HG02981 (cell line): ENCODE measurements around the gene RPS6KA2.
"Not testable (repeated sequence)": the region's sequence is repeated elsewhere in the genome, so short reads cannot be mapped to it uniquely, and the experiment has no call there.

Source experiments
- ATAC-seq: cut with Tn5 transposase; IDR thresholded peaks from one replicate; pipeline ENCODE4 v1.9.1; 2021; ENCODE audit warnings: mild to moderate bottlenecking, moderate library complexity; ENCODE audit not compliant: unreplicated experiment

Gene RPS6KA2

DNA sequence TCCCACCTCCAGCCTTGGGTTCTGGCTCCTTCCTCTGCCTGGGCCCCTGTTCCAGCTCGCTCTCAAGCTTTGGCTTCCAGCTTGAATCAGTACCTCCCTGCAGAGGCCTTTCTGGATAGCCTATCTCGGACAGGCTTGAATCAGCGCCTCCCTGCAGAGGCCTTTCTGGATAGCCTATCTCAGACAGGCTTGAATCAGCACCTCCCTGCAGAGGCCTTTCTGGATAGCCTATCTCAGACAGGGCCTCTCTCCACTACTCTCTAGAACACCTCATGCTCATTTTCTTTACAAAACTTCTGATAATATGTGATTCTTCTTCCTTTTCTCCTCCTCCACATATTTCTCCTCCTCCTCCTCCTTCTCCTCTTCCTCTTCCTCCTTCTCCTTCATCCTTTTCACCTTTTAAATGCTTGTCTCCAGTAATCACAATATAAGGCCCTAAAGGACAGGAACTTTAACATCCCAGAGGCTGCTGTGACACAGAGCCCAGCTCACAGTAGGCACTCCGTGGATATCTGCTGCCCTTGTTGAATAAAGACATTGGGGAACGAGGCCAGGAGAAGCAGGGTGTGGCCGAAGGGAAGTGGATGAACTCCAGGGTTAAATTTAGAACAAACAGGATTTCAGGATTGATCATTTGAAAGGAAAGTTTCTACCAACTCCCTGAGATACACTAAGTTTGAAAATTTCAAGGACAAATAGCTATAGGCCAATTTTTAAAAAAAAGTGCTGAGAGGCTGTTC lies 9.3 kb upstream of the RPS6KA2 start:
- ATAC-seq = no peak

DNA sequence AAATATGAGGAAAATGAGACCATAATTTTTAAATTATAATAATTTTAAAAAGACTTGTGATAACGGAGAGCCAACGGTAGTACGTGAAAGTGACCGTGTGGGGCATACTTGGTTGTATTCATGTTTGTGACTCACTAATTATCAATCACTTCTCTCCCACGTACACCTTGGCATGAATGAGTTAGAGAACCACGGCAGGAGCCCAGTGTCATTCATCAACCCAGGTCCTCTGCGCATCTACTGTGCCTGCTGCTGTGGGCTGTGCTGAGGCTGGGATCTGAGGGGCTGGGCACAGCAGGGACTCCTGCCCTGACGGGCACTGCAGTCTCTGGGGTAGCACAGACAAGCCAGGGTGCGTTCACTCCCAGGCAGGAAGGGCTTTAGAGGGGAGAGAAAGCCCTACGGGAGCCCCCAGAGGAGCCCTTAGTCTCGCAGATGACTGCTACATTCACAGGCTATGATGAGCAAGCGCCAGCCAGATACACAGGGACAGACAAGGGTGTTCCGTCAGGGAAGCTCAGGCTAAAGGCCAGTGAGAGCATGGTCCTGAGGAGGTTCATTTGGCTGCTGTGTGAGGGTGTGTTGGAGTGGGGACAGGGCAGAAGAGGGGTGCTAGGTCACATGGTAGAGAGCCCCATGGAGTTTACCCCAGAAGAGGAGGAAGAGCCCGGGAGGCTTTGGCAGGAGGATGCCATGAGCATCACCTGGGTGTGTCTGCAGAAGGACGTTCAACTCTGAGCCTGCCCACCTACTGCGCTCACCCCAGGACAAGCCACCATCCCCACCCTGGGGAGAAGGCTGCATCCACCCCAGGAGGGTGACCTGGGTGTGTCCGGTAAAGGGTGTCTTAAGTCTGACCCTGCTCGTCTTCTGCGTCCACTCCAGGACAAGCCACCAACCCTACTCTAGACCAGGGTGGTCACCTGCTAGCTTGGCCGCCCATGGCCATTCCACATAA lies 8.2 kb upstream of the RPS6KA2 start:
- no peak for ATAC-seq

DNA sequence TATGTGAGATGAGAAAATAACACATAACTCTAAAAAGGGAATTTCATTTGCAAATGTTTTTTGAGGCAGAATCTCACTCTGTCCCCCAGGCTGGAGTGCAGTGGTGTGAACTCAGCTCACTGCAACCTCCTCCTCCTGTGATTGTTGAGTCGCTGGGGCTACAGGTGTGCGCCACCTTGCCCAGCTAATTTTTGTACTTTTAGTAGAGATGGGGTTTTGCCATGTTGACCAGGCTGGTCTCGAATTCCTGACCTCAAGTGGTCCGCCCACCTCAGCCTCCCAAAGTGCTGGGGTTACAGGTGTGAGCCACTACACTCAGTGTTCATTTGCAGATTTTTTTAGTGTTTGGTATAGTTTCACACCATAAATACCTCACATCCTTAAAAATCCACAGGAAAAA lies 7.5 kb upstream of the RPS6KA2 start:
- ATAC-seq = not testable (repeated sequence)

DNA sequence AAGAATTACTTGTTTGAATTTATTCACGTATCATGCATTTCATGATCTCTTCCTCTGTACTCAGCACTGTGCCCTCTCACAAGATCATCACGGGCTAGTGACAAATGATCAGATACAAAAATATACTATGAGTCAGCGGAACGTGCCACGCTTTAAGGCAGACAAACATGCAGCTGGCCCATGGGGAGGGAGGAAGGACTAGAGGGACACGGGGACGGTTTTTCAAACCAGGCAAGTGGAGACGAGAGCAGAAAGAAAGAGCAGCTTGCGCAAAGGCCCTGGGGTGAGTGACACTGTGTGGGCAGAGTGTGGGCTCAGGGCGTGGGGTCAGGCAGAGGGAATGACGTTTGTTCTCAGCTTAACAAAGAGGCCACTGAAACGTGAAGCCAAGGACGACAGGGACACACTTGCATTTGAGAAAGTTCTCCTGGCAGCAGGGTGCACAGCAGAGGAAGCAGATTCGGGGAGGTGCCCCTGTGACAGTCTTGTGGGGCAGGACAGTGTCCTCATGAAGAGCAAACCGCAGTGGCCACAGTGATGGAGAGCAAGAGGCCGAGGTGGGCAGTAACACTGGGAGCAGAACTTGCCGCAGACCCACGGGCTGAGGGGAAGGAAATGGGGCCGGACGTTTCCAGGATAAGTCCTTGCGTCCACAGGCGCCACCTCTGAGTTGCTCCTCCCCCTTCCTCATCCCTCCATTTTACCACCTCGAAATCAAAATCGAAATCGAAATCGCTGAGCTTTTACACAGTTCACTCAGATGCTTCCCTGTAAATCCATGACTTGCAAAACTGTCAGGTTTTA lies 6.9 kb upstream of the RPS6KA2 start:
- no peak for ATAC-seq

DNA sequence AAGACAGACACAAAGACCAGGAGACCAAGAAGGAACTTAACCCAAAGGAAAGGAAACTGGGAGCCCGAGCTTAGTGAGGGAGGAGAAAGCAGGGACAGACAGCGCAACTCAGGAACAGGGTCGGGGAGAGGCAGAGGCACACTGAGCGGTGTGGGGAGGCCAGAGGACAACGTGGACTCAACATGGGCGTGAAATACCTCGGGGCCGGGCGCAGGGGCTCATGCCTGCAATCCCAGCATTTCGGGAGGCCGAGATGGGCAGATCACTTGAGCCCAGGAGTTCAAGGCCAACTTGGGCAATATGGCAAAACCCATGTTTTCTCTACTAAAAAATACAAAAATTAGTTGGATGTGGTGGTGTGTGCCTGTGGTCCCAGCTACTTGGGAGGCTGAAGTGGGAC lies 5.7 kb upstream of the RPS6KA2 start:
- ATAC-seq = no peak

DNA sequence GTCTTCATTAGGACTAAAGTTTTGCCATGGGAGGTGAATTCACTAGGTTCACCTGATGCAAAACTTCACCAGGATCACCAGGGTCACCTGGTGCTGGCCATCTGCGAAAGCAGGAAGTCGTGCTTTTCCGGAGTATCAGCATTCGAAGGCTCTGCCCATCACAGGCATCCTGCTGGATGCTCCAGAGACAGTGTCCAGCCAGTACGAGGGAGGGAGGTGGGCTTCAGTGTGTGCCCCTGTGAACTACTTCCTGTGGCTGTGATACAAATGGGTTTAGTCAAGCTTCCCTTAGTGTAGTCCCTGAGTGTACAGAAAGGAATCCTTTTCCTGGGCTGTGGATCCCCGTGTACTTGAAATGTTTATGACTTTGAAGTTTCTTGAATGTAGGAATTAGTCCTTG lies 3.4 kb upstream of the RPS6KA2 start:
- ATAC-seq = no peak

DNA sequence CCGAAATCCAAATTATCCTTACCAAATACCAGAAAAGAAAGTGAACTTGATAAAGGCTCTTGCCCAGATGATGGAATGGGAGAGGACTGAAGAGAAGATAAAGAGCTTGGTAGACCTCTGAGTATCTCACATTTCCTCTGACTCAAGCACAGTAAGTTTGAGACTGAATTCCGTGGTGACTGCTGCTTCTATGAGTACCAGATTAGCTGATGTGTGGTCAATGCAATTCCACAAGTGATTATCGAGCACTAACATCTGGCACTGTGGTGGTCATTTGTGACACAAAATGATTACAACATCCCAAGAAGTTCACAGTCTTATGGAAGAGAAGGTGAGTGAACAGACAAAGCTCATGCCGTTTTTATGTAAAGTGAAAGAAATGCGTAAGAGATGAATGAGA lies 2.6 kb upstream of the RPS6KA2 start:
- ATAC-seq = no peak

DNA sequence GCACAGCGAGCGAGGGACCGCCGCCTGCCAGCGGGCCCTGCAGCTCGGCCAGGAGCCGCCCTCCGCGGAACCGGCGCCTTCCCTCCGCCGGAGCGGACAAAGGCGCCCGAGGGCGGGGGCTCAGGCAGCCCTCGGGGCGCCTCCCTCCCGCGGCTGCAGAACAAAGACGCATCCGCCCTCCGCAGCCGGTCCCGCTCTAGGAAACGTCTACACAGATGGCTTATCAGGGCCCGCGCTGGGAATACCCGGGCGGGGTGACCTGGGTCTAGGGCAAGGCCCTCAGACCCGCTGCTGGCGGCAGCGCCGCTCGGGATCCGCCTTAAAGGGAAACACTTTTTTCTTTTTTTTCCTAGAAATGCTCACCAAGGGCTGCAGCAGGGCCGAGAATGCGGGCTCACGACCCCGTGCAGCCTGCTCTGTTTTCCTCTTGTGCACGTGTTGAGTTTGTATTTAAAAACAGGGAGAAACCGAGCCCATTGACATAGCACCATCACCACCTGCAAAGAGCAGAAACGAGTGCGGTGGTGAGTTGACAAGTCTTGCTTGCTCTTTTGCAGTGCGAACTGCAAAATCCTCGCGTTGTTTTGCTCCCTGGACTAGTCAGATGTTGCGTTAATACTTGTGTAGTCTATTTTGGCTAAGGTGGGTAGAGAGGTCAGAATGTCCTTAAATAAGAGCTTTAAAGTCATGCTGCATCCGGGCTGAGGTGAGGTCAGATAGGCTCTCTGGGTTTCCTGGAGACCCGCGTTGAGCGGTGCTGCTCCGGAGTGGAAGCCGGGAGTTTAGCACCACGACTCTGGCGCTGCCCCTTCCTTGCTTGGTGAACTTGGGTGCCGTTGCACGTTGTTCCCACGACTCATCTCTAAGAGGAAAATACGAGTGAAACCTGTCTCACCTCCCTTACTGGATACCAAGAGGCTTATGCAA lies 1.1 kb upstream of the RPS6KA2 start:
- ATAC-seq = peak; percentile 22

DNA sequence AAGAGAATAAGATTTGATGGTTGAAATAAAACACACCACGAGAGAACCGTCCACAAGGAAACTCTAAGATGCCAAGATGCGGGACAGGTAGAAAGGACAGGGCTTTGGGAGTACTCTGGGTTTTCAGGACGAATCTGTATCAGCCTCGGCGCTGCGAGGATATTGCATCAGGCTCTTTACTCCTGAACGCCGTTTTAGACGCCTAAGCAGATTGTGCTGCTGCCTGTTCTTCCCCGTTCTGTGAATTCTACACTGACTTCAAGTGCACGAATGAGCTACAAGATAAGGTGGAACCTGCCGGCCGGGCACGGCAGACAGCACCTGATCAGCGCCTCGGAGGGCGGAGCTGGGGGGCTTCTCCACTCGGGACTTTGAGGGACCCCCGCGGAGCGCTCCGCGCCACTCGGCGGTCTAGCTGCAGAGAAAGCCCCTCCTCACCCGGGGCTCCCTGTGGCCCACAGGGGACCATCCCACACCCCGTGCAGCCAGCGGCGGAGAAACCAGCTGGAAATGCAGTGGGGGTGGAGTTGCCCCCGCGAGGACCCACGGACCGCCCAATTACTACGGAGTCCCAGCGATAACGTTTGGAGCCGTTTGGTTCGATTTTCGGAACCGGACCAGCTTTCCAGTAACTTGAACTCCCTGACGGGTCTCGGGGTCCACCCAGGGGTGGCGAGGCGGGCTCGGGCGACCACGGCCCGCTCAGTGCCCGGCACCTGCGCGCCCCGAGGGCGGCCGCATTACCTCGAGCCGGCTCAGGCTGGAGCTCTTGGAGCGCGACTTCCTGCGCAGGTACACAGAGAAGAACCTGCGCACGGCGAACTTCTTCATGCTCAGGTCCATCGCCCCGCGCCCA lies 646 bp downstream of the RPS6KA2 start:
- ATAC-seq = peak; percentile 2

DNA sequence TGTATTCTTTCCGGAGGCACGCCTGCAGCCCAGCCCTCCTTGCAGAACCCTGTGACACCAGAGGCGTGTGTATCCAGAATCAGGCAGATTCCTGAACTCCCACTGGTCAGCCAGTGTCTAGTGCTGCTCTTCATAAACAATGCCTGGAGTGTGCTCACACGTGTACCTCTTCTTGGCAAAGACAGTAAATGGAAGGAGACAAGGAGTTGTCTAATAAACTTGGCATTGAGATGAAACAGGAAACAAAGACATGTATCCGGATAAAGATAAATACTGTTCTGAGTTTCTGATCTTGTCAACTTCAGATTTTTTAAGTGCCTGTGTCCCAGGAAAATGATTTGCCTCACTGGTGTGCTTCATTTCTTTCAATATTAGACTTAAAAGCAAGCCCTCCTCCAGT lies 1.7 kb downstream of the RPS6KA2 start:
- ATAC-seq = no peak

DNA sequence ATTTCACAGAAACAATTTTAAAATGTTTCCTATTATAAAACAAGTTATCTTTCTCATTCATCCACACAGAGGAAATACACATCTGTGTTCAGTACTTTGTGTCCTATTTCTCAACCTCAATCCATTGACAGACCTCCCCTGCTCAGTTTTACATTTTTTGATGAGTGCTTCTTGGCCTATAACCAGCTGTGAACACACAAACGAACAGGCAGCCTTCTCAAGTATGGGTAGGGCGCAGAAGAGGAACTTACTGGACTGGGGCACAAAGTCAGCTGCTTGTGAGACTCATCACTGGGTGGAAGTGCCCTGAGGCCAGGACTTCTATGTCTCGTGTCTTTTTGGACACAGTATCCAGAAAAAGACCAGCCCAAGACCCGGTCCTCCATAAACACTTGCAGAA lies 2.8 kb downstream of the RPS6KA2 start:
- no peak for ATAC-seq

DNA sequence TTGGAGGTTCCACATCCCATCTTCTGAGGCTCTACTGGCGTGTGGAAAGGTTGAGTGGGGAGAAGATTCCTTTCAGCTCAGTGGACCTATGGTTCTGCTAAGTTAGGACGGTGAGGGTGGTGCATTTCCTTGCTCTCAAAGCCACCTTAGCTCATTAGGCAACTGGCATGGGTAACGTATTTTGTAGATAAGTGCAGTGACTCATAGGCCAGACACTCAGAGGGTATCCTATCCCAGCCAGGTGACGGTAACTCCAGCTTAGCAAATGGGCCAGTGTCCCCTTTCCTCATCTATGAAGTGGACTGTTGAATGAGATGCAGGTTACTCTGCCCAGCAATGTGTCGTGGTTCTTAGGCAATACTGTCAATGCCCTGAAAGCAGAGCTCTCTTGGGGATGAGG lies 3.7 kb downstream of the RPS6KA2 start:
- no peak for ATAC-seq

DNA sequence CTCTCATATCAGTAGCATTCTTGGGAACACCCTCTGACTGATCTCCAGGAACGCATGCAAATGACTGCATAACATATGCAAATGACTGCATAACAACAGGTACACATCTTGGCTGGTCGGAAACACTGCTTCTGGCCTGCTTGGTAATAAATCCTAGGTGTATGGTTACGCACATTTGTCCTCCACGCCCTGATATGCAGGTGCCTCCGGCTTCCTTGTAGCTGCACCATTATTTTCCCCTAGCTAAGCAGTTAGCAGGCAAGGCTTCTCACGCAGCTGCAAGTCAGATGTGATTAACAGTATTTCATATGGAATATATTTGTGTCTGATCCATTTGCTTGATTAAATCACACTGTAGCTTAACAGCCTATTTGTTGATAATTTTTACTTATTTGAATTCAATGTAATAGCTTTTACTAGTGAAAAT lies 5.9 kb downstream of the RPS6KA2 start:
- ATAC-seq = no peak

DNA sequence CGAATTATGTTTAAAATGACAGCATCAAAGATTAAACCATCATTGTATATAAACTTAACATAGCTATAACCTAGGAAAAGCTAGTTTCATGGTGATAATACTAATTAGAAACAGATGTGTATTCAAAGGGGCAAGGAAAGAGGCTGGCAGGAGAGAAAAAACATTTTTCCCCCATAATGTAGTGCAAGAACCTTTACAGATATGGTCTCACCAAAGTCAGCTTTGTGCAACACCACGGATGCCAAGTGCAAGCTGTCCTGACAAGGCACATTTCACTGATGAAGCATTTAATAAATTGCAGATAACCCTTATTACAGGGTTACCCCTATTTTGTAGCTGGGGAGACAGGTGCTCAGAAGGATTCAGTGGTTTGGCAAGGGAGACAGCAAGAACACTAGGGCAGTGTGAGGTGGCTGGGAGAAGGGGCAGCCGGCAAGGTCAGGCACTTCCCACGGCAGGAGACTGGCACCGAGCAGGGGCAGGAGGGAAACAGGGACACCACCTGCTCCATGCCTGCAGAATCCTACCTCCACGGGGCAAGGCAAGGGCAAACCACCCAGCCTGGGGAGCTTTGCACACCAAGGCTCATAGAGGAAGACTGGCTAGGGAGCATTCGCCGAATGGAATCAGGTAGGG lies 6.5 kb downstream of the RPS6KA2 start:
- no peak for ATAC-seq

DNA sequence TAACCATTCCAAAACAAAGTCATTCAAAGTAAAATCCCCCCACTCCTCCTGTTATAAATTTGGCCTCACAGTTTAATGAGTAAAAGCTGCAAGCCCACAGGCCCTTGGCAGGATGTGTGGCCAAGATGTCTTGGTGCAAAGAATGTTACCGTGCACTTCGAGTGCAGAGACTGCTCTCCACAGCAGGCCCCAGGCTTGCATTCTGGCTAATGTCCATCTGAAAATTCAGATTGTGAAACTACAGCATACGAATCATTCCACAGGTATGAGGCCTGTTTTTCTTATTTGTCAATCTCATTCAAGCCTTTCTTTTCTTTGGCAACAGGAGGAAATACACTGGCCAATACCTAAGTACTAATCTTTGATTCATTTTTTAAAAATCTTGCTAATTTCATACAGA lies 7.1 kb downstream of the RPS6KA2 start:
- no peak for ATAC-seq

DNA sequence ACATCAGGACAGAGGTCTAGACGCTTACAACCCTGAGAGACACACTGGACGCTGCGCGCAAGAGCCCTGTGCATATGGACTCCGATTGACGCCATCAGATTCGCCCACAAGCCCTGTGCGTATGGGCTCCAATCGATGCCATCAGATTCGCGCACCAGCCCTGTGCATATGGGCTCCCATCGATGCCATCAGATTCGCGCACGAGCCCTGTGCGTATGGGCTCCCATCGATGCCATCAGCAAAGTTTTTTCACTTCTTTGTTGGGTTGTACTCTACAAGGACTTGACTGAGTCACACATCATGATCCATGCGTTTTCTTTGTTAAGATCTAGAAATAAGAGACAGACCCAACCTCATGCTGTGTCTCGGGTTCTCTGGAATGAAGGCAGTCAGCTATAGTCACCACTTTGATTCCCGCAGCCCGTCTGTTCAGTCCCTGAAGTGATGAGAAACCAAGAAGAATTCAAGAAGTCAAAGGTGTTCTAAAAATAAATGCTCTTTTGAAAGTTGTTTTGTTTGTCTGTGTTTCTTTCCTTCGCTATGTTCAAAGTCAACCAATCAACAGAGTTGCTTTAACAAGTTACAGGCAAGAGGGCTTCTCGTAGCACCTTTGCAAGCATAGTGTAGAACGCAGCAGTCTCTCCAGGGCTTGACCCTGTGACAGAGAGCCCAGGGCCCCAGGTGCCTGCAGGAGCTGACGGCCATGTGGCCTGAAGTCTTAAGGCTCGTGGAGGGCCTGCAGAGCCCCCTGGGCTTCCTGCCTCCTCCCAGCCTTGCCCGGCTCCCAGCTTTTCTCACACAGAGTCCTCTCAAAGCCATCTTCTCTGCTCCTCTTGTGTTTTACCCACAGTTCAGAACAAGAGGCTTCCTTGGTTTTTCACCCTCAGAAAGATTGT lies 7.9 kb downstream of the RPS6KA2 start:
- ATAC-seq = no peak

DNA sequence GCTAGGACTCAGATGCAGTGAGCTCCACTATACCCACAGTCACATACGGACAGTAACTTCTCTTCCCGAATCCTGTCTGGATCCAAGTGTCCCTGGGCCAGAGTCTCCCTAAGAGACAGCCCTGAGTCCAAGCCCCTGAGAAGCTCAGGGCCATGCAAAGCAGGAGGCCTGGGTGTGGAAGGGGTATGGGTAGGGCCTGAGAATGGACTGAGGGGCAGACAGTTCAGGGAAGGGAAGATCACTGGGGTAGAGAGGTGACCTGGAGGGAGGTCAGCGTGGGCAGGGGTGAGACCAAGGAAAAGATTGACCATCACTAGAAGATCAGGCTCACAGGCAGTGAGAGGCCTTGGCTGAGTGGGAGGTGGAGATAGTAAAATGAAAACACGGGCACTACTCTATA lies 8.8 kb downstream of the RPS6KA2 start:
- ATAC-seq = no peak

DNA sequence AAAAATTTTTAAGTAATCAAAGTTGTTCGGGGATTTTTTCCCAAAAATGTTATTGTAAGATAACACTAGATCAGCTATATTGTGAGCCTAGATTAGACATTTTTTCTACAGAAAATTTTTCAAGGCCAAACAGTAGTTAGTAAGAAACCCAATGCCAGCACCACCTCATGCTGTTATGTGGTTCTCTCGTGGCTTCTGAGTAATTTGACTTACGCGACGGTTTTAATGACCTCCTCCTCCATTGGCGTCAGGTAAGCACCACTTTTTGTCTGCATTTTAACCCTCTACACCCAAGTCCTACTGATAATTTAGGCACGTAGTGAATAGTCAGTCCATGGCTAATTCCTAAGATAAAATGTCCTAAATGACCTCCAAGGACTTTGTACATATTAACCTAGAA lies 9.7 kb downstream of the RPS6KA2 start:
- ATAC-seq = no peak
